ENCODE data around the gene ITIH6. TPM values are rescaled to one million over a fixed set of nuclear protein-coding genes. Genes with fewer than 3 reads are reported as not detected.

The ITIH6 gene
- total RNA-seq, 4 donors from 2014 or later: not detected

DNA sequence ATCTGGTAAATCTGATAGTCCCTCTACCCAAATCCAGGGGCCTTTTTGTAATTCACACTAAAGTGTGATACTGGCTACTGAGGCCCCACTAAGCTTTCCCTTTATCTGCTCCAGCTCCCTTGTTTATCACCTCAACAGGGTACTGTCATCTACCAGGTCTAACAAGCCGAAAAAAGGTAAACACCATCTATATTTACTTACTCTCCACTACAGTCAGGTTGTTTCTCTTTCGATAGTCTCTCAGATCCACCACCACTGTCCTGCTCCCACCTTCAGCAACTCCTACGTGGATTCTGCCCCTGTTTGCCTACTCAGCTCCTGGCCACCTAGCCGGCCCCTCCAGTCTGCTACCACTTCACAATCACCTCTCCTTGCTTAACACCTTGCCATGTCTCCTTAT is 3.3 kb downstream of the ITIH6 start:
- TF ChIP-seq, protein P1, sequence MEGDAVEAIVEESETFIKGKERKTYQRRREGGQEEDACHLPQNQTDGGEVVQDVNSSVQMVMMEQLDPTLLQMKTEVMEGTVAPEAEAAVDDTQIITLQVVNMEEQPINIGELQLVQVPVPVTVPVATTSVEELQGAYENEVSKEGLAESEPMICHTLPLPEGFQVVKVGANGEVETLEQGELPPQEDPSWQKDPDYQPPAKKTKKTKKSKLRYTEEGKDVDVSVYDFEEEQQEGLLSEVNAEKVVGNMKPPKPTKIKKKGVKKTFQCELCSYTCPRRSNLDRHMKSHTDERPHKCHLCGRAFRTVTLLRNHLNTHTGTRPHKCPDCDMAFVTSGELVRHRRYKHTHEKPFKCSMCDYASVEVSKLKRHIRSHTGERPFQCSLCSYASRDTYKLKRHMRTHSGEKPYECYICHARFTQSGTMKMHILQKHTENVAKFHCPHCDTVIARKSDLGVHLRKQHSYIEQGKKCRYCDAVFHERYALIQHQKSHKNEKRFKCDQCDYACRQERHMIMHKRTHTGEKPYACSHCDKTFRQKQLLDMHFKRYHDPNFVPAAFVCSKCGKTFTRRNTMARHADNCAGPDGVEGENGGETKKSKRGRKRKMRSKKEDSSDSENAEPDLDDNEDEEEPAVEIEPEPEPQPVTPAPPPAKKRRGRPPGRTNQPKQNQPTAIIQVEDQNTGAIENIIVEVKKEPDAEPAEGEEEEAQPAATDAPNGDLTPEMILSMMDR (IDR thresholded peaks at IDR 0.05; ENCODE audit: low read depth): no peak

DNA sequence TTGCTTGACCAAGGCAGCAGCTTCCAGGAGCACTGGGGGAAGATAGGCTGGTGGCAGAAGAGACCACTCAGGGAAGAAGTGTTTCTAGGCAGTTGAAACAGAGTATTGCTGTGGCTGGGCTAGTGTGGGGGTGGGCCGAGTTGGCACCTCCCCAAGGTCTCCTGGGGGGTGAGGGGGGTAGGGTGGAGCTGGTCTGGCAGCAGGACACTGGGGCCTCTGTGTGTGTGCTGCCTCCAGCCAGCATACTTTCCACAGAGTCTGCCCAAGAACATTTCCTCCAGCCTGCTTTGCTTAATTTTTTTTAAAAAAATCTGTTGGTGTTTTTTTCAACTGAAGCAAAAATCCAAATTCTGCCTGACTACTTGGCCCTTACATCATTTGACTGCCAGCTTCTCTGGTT is 4.0 kb downstream of the ITIH6 start:
- TF ChIP-seq, protein P1 (IDR thresholded peaks at IDR 0.05; ENCODE audit: low read depth): no peak

DNA sequence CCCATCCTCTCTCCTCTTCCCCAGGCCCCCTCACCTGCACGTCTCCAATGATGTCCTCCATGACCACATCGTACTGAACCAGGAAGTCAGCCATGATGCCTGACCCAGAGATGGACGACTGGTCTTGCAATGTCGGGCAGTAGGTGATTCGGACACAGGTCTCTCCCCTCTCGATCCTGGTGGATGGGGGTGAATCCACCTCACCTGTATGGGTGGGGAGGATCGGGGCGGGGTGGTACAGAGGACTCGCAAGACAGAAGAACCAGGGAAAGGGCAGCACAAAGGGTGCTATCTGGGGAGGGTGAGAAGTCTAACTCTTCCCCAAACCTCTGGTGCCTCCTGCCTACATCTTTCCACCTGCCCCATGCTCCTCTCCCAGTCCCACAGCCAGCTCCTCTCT is 9.6 kb downstream of the ITIH6 start:
- TF ChIP-seq, protein P1 (IDR thresholded peaks at IDR 0.05; ENCODE audit: low read depth): no peak

DNA sequence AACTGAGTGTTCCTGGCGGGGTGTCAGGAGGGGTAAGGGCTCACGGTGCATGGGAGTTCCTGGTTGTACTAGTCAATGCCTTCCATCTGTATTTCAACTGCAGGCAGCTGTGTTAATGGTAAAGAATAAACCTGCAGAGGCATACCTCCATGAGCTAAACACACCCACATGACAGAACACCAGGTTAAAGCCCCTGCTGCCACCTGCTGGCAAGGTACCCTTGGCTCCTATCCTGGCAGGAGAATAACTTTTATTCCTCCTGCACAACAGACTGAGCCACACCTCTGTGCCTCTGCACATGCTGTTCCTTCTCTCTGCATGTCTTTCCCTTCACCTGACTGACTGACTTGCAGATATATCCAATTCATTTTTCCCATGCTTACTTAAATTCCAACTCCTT is 11.1 kb downstream of the ITIH6 start:
- TF ChIP-seq, protein P1 (IDR thresholded peaks at IDR 0.05; ENCODE audit: low read depth): no peak

DNA sequence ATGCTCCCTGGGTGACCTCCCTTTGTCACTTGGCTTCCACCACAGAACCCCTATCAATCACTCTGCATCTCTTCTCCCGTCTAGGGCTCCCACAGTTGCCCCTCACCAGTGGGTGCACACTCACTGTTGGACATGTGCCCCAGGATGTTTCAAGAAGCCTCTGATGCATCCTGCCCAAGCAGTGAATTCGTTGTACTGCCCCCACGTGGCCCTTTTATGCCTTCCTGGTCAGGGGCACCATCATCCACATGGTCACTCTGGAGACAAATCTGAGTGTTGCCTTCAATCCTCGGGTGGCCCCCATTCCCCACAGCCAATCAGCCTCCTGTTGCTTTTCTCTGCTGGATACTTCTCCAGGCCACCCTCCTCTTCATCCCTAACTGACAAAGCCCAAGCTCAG is 12.2 kb downstream of the ITIH6 start:
- TF ChIP-seq, protein P1 (IDR thresholded peaks at IDR 0.05; ENCODE audit: low read depth): no peak

DNA sequence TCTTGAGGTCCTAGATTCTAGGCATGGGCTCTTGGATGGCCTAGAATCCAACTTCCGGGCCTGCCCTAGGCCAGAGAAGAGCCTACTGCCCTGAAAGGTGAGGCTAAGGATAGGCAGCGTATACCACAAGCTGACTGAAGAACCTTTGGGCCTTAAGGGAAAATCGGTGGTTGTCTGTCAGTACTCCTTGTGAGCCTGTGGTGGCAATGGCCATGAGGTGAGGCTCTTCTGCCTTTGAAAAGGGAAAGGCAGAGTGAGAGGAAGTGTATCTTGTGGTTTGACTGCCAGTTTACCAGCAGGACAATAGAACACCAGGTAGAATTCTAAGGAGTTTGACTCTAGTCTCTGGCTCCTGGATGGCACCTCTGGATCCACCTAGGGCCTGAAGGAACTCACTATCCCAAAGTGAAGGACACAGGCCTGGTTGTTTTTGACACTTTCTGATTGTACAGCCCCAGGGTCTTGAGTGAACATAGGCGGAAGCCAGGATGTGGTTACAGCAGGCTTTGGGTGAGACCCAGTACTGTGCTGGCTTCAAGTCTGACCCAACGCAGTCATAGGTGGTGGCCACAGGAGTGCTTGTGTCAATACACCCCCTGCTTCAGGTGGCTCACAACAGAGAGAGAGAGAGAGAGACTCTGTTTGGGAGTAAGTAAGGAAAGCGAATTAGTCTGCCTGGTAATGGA is 20.9 kb downstream of the ITIH6 start:
- TF ChIP-seq, protein P1 (IDR thresholded peaks at IDR 0.05; ENCODE audit: low read depth): no peak

DNA sequence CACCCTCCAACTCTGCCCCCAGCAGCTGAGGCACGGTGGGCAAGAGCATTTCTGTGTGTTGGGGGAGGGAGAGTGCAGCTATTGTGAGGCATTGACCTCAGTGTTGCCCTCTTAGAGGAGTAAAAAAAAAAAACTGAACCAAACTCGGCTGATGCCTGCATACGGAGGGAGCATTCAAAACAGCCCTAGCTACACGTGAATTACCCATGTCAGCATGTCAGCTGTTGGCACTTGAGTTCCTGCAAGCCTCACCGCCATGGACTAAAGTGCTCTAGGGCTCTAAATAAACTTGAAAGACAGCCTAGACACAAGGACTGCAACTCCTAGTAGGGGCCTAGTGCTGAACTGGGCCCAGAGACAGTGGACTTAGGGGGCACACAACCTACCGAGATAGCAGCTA is 22.0 kb downstream of the ITIH6 start:
- TF ChIP-seq, protein P1 (IDR thresholded peaks at IDR 0.05; ENCODE audit: low read depth): no peak
